Hepatocyte (in vitro differentiated cells): ENCODE data around the gene SOS1.

Experiments used
- CTCF ChIP-seq: fragments of 200-600 bp; sonication (generic); IDR thresholded peaks from 2 replicates; pipeline ENCODE4 v1.5.1; 2016; ENCODE audit warnings: antibody characterized with exemption, mild to moderate bottlenecking; ENCODE audit not compliant: poor library complexity
- EZH2 ChIP-seq: fragments of 200-600 bp; sonication (generic); IDR thresholded peaks from 2 replicates; pipeline ENCODE4 v1.6.1; 2016; ENCODE audit warnings: antibody characterized with exemption, mild to moderate bottlenecking, borderline replicate concordance
- EZH2phosphoT487 ChIP-seq: fragments of 200-600 bp; sonication (generic); IDR thresholded peaks from one replicate; pipeline ENCODE4 v1.6.1; 2018; ENCODE audit warnings: antibody characterized with exemption, mild to moderate bottlenecking, low read depth, moderate library complexity; ENCODE audit not compliant: unreplicated experiment, severe bottlenecking

GRCh38 chr2:38948995-38949394 lies 171.9 kb downstream of the SOS1 start:
- TF ChIP-seq CTCF = no peak
- no peak for TF ChIP-seq EZH2
- TF ChIP-seq EZH2phosphoT487 = no peak
